Measurements from ENCODE around the gene CBLIF.
"Not testable (repeated sequence)": the region's sequence is repeated elsewhere in the genome, so short reads cannot be mapped to it uniquely, and the experiment has no call there.

CBLIF gene

DNA sequence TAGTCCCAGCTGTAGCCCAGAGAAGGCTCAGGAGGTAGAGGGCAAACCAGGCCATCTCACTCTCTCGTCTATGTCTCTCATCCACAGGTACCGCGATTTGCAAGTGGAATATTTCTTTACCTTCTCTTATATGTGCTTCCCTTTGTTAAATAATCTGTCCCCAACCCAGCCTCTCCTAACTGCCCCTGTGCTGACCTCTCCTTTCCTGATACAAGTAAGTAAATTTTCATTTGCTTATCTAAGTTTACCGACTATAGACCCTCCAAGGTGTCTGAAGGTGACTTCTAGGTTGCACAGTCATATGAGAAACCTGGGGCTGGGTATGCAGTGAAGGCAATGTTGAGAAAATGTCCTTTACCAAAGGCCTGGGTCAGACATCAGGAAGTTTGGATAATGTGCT lies at the start of gene CBLIF:
Gene CBLIF (minus strand): TSS at position 101 of the 400 bp plus-strand sequence. CDS start 46 bp downstream, at position 55.
- DNase-seq: no peak

DNA sequence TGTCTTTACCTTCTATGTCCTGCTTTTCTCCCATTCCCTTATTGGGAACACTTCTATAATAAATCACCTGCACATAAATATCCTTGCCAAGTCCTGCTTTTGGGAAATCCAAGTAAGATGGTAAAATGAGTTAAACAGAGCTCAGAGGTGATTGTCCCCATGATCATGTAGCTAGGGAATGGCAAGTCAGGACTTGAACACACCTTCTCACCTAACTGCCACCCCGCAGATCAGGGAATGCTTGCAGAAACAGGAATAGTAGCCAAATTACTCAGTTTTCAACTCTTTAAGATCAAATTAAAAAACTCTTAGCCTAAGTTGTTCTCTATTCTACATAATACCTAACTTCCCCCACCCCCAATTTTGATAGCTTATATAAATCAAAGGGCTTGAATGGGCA lies 49.3 kb upstream of the CBLIF start:
- DNase-seq: no peak

DNA sequence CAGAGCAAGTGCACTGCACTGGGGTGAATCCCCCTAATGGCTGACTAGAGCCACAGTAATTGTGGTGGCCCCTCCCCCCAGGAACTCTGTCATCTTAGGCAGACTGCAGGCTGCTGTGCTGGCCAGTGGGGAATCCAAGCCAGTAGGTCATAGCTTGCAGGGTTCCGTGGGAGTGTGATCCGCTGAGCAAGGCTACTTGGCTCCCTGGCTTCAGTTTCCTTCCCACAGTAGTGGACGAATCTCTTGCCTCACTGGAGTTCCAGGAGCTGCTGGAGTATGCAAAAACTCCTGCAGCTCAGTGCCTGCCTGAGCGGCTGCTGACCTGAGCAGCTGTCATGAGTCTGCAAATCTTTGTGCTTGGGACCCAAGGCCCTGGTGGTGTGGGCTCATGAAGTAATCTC lies 46.5 kb upstream of the CBLIF start:
- no peak for DNase-seq

DNA sequence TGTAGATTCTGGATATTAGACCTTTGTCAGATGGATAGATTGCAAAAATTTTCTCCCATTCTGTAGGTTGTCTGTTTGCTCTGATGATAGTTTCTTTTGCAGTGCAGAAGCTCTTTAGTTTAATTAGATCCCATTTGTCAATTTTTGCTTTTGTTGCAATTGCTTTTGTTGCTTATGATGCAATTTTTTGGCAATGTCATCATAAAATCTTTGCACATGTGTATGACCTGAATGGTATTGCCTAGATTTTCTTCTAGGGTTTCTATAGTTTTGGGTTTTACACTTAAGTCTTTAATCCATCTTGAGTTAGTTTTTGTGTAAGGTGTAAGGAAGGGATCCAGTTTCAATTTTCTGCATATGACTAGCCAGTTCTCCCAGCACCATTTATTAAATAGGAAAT lies 41.9 kb upstream of the CBLIF start:
- not testable (repeated sequence) for DNase-seq

DNA sequence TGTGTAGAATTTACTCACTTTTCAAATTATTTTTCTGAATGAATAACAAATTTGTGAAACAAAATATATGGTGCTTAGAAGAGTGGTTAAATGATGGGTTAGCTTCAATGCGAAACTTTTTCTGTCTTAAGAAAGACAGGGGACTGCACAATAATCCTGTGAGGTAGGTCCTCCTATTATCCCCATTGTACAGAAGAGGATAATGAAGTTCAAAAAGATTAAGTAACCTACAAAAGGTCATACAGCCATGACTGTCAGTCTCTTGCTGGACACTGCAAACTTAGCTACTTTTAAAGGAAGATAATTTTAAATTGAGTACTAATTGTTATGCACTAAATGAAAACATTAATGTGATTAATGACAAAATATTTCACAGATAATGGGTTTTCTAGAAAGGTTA lies 38.3 kb upstream of the CBLIF start:
- DNase-seq: no peak

DNA sequence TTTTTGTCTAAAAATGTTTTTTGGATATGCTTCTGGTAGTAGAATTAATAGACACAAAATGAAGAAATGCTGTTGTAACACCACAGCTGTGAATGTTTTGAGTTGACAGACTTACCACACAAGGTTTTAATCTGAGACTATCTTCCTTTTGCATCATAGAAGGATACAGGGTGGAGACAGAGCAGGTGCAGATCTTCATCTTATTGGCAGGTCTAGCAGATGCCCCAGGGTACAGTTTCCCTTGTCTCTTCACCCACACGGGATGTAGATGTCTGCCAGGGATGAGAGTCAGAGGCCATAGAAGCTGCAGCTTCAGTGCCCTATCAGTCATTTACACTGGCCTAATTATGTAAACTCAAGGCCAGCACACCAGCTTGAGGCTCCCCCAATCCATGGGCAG lies 34.3 kb upstream of the CBLIF start:
- no peak for DNase-seq

DNA sequence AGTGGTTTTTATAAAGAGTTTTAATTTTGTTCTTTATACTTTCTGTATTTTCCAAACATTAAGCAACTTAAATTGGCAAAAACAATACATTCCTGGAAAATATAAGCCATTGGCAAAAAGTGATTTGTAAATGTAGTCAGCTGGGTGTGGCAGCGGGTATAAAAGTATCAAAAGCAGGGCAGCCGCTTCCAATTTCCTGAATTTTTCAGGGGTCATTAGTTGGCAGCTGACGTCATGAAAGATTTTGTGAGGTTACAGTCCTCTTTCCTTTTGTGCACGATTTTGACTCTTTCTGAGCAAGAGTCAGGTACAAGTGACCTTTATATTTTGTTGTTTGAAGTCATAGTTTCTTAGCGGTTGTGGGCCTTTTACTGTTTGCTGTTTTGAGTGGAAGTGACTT lies 33.3 kb upstream of the CBLIF start, which contains the start of gene OOSP3:
Gene OOSP3 (plus strand): TSS at position 208 of the 400 bp plus-strand sequence. CDS start 27 bp downstream, at position 235.
- DNase-seq: no peak

DNA sequence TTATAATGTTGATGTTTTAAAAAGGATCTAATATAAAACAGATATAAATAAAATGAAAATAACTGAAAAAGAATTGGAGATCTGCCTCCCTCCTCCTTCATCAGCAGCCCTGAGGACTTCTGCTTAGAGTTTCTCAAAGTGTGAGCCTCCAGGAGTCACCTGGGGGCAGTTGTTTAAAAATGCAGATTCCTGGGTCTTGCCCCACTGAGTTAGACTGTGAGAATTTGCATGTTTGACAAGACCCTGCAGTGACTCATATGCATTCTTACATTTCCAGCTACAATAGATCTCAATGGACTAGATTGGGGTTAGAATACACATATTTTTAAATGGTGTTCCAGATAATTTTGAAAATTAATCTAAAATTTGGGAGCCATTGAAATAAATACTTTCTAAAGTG lies 32.5 kb upstream of the CBLIF start:
- no peak for DNase-seq

DNA sequence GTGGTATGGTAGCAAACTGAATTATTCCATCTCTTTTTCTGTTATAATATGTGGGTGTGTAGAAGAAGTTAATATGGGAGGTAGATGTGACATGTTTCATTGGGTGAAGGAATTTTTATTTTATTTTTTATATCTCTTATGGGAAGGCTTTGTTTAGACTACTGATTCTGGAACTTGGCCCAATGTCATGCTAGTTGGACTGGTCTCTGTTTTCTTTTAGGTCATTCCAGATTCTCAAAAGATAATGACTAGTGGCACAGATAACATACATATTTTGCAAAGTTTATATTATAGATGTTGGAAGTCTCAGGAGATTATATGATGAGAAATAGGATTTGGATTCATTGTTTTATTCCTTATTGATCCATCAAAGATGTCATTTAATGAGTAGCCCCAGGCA lies 32.0 kb upstream of the CBLIF start:
- DNase-seq: no peak

DNA sequence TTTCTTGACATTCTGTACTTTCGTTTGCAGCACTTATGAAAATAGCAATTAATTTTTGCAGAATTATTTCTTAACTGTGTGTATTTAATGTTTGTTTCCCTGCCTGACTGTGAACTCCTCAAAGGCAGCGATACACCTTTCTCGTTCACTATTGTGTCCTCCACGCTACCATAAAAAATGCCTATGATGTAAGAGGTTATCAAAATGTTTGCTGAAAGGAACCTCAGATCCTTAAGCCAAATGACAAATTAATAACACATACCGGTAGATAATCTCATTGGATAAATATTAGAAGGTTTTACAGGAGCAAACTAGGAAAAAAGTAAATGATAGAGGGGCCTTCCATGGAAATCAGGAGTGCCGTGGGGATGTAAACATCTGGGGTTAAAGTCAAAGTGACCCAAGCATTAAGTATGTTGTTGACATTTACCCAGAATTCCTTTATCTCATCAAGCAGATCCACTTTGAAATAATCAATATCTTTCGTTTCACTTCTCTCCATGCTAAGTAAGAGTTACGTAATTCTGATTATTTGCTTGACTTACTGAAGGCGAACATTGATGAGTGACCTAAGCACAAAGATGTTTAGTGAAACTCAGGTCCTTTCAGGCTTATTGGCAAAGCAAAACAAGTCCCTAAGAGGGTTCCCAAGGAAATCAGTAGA lies 30.7 kb upstream of the CBLIF start:
- no peak for DNase-seq

DNA sequence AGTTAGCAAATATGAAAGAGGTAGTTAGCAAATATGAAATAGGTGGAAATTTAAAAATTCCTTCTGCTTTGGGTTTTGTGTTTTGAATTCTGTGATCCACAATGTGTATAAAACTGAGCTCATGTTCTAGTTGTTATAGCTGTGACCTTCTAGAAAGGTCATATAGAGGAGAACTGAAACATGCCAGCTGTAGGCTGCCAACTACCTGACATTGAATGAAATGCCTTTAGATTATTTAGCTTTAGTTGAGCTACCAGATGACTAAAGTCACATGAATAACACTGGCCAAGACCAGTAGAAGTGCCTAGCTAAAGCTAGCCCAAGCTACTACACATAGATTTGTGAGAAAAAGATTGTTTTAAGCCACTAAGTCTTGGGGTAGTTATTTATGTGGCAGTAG lies 26.8 kb upstream of the CBLIF start:
- DNase-seq: no peak

DNA sequence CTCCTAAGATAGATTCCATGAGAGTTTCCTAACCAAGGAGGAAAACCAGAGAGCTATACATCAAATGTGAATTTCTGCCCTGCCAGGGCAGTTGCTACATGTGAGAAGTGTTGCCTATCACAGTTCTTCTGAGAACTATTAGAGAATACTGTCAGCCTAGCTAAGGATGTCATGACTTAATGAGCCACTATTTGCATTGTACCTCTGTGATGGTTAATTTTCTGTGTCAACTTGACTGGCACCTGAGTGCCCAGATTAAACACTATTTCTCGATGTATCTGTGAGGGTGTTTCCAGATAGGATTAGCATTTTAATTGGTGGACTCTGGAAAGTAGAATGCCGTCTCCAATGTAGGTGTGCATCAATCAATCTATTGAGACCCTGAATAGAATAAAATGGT lies 22.6 kb upstream of the CBLIF start:
- DNase-seq: no peak

DNA sequence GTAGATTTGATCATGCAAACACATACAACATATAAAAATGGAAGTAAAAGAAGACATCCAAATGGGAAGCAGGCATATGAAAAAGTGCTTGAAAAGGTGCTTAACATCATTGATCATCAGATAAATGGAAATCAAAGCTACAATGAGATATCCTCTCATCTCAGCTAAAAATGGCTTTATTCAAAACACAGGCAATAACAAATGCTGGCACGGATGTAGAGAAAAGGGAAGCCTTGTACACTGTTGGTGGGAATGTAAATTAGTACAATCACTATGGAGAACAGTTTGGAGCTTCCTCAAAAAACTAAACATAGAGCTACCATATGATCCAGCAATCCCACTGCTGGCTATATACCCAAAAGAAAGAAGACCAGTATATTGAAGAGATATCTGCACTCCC lies 21.5 kb upstream of the CBLIF start:
- DNase-seq: no peak

DNA sequence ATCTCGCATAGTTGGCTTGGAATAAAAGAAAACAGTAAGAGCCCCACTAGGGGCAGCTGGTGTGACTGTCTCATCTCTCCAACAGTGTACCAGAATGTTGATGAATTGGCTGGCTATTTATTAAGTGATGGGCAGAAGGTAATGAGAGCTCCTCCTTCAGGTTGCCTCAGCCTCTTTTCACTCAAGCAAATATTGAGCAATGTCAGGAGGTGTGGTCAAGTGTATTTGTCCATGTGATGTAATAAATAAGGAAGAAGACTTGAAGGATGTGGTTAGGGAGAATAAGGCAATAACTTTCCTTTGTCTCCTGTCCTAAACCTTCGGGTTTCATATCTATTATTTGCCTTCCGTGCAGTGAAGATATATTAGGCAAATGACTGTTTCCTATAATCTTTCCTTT lies 21.1 kb upstream of the CBLIF start, which contains the start of gene TCN1:
Gene TCN1 (minus strand): TSS at position 91 of the 400 bp plus-strand sequence. CDS start 17 bp downstream, at position 74.
- no peak for DNase-seq

DNA sequence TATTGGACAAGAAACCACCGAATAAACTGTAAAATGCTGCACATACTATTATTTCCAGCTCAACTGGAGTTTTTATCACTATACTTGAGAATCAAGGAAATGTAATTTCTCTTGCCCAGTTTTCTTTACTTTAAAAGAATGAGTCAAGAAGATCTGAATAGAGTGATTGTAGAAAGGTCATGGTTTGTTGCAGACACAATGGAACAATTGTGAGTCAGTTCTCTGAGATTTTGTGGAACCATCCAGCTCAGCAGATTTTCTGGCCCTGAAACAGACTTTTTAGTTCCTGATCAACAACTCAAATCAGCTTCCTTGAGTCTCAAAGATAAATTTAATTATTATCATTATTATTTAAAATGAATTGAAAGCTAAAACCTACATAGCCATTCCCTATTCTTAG lies 19.7 kb upstream of the CBLIF start:
- DNase-seq: no peak

DNA sequence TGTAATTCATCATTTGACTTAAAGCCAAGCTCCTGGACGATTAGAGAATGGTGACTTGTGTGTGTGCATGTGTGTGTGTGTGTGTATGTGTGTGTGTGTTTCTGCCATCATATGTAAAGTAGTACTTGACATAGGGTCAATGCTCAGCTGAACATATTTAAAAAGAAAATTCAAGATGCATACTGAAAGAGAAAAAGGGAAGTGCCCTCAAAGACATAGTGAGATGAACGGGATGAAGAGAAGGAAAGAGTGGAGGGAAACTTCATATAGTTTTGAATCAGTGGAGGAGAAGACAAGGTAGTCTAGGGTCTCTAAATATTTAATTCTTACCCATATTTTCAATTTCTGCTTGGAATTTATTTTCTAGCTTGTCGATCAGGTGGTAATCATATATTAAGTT lies 17.0 kb upstream of the CBLIF start:
- no peak for DNase-seq

DNA sequence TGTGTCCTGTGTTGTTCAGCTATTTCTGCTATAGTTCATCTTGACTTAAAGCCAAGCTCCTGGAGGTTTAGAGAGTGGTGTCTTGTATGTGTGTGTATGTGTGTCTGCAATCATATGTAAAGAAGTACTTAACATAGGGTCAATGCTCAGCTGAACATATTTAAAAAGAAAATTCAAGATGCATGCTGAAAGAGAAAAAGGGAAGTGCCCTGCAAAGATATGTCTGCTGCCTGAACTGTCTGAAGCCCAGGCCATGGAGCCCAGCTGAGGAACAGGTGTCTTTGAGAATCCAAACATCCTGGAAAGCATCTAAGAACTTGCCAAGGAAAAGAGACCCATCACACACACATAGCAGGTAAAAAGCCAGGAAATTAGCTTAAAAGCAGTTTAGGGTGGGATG lies 14.4 kb upstream of the CBLIF start:
- DNase-seq: no peak

DNA sequence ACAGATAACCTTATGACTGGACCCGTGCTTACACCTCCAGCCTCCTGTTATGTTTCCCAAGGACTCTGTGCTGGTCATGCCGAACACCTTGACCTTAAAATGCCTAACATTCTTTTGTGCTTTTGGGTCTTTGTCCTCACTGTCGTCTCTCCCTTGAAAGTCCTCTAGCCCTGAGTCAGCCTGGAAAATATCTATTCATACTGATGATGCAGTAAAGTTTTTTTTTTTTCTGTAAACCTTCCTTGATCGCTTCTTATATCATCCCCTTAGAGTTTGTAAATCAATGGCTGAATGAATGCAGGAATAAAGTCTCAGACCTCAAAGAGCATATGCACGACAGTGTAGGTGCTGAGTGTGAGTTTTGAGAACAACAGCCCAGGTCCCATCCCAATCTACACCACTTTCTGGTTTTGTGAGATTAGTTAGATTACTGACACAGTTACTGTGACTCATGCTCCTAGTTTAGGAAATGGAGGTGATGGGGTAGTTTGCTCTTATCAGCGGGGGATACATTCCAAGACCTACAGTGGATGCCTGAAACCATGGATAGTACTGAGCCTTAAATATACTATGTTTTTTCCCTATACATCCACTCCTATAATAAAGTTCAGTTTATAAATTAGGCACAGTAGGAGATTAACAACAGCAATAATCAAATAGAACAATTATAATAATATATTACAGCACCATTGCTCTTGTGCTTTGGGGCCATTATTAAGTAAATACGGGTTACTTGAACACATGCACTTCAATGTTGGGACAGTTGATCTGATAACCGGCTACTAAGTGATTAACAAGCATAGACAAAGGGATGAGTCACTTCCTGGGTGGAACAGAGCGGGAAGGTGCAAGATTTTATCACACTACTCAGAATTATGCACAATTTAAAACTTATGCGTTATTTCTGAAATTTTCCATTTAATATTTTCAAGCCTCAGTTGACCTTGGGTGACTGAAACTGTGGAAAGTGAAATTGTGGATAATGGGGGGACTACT lies 12.4 kb upstream of the CBLIF start:
- no peak for DNase-seq

DNA sequence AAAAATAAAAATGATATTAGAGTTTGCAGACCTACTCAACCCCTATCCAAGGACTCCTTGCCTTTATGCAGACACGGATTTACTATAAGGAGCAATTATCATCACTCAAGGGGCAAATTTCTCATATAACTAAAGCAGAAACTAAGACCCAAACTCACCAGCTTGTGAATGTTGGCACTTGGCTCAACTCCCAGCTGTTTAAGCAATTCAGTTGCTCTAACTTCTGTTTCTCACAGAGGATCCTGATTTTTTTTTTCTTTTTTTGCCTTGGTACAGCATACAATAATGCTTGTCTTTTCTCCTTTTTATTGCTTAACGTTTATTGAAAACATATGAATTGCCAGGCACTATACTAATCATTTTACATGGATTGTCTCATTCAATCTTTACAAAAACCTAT lies 9.6 kb upstream of the CBLIF start:
- DNase-seq: no peak

DNA sequence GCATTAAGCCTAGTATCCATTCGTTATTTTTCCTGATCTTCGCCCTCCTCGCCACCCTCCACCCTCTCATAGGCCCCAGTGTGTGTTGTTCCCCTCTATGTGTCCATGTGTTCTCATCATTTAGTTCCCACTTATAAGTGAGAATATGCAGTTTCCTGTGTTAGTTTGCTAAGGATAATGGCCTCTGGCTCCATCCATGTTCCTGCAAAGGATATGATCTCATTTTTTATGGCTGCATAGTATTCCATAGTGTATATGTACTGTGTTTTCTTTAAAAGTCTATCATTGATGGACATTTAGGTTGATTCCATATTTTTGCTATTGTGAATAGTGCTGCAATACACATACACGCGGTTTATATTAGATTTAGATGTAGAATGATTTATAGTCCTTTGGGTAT lies 6.1 kb upstream of the CBLIF start:
- not testable (repeated sequence) for DNase-seq

DNA sequence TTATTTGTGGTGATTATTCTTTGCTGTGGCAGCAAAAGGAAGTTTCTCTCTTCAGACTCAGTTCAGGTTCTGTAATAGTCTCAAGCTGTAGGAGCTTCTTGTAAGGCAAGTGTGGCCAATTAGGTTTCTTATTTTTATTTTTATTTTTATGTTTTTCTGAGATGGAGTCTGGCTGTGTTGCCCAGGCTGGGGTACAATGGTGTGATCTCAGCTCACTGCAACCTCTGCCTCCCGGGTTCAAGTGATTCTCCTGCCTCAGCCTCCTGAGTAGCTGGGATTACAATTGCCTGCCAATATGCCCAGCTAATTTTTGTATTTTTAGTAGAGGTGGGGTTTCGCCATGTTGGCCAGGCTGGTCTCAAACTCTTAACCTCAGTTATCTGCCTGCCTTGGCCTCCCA lies 4.3 kb upstream of the CBLIF start:
- not testable (repeated sequence) for DNase-seq

DNA sequence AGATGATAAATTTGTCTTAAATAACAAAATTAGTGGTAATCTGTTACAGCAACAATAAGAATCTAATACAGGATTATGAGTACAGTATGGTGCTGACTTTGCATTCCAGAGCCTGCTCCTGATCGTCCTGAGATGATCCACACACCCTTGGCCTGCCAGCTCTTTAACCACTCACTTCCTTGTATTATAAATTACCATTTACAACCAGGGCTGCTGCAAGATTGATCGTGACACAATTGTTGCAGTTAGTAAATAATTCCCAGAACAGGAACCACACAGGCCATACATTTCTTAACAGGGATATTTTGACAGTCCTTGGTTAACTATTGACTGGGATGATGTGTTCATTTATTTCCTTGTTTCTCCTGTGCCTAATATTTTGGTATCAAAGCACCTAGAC lies 3.8 kb upstream of the CBLIF start:
- DNase-seq: no peak

DNA sequence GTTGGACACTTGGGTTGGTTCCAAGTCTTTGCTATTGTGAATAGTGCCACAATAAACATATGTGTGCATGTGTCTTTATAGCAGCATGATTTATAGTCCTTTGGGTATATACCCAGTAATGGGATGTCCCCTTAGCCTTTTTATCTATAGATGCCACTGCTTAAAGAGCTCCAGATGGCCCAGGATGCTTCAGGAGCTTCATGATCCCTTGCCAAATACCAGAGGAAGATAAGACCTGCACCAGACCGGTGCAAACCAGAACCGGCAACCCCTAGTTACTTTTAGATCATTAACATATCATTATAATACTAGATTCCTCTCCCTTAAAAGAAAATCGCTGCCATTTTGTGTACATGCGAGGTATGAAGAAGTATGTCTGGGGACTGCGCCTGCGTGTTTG lies 3.1 kb upstream of the CBLIF start:
- not testable (repeated sequence) for DNase-seq

DNA sequence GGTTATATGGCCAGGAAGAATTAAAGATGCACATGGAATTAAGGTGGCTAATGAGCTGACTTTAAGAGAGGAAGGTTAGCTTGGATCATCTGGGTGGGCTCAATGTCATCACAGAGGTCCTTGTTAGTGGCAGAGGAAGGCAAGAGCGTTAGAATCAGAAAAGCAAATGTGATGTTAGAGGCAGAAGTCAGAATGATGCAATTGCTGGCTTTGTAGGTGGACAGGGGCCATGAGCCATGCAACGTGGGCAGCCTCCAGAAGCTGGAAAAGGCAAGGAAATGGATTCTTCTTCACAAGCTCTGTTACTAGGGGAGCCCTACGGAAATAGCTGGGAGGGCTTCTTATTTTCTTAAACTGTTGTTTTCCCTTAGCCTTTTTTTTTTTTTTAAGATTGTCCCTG lies 2.3 kb upstream of the CBLIF start:
- DNase-seq: no peak
